ENCODE data around the gene GTF3A.

GRCh38 chr13:27448308-27448707, 23.9 kb downstream of the GTF3A start:
- TF ChIP-seq HNF4G (IDR thresholded peaks at IDR 0.05) (no peak), CTCF (IDR thresholded peaks at IDR 0.05; ENCODE audit: low read depth, low read length, missing input control) (no peak), TAF1 (conservative IDR thresholded peaks at IDR 0.05) (no peak), GABPA (IDR thresholded peaks at IDR 0.05 in 1 of 2, conservative IDR thresholded peaks at IDR 0.05 in 1 of 2) (no peak), RAD21 (IDR thresholded peaks at IDR 0.05) (no peak), JUND (IDR thresholded peaks at IDR 0.05) (no peak), REST (IDR thresholded peaks at IDR 0.05) (no peak), MAX (IDR thresholded peaks at IDR 0.05) (no peak), YY1 (IDR thresholded peaks at IDR 0.05) (no peak), EGR1 (IDR thresholded peaks at IDR 0.05; ENCODE audit: low read depth in 2 of 2) (no peak), SP1 (IDR thresholded peaks at IDR 0.05) (no peak), ZBTB33 (IDR thresholded peaks at IDR 0.05) (no peak), RXRA (IDR thresholded peaks at IDR 0.05) (no peak)

All from liver (tissue), 3 donors.